ENCODE measurements around the gene DPY19L1.
"Not testable (repeated sequence)": the region's sequence is repeated elsewhere in the genome, so short reads cannot be mapped to it uniquely, and the experiment has no call there.

The DPY19L1 gene

GRCh38 chr7:35032166-35032565 lies 5.1 kb downstream of the DPY19L1 start:
- DNase-seq: no peak

- DNase-seq: no peak
Observed at GRCh38 chr7:35030848-35031247, 6.4 kb downstream of the DPY19L1 start.

GRCh38 chr7:35029311-35029710 lies 8.0 kb downstream of the DPY19L1 start:
- DNase-seq: no peak

- DNase-seq: no peak
Observed at GRCh38 chr7:35026150-35026549, 11.1 kb downstream of the DPY19L1 start.

- DNase-seq: no peak
Observed at GRCh38 chr7:35025369-35025870, 11.9 kb downstream of the DPY19L1 start.

GRCh38 chr7:35024298-35024697 lies 13.0 kb downstream of the DPY19L1 start:
- DNase-seq: no peak

- no peak for DNase-seq
Observed at GRCh38 chr7:35022725-35023124, 14.6 kb downstream of the DPY19L1 start.

GRCh38 chr7:35021445-35021844 lies 15.8 kb downstream of the DPY19L1 start:
- no peak for DNase-seq

GRCh38 chr7:35019801-35020200 lies 17.5 kb downstream of the DPY19L1 start:
- no peak for DNase-seq

- DNase-seq: no peak
Observed at GRCh38 chr7:35019179-35019729, 18.0 kb downstream of the DPY19L1 start.

- DNase-seq: no peak
Observed at GRCh38 chr7:35015346-35015859, 21.9 kb downstream of the DPY19L1 start.

- no peak for DNase-seq
Observed at GRCh38 chr7:35012160-35012559, 25.1 kb downstream of the DPY19L1 start.

- no peak for DNase-seq
Observed at GRCh38 chr7:35011085-35011484, 26.2 kb downstream of the DPY19L1 start.

GRCh38 chr7:35007768-35008167 lies 29.5 kb downstream of the DPY19L1 start:
- DNase-seq: no peak

- no peak for DNase-seq
Observed at GRCh38 chr7:35004531-35005095, 32.7 kb downstream of the DPY19L1 start.

GRCh38 chr7:35003679-35004303 lies 33.5 kb downstream of the DPY19L1 start:
- DNase-seq: no peak

GRCh38 chr7:35003177-35003650 lies 34.1 kb downstream of the DPY19L1 start:
- not testable (repeated sequence) for DNase-seq

GRCh38 chr7:34998335-34998734 lies 39.0 kb downstream of the DPY19L1 start:
- not testable (repeated sequence) for DNase-seq

- not testable (repeated sequence) for DNase-seq
Observed at GRCh38 chr7:34996423-34997090, 40.7 kb downstream of the DPY19L1 start.

GRCh38 chr7:34995757-34996156 lies 41.5 kb downstream of the DPY19L1 start:
- DNase-seq: no peak

- DNase-seq: no peak
Observed at GRCh38 chr7:34991938-34992840, 45.1 kb downstream of the DPY19L1 start.

GRCh38 chr7:34988442-34989125 lies 48.7 kb downstream of the DPY19L1 start:
- not testable (repeated sequence) for DNase-seq
